ENCODE results near the gene IFNB1.

IFNB1 gene

DNA sequence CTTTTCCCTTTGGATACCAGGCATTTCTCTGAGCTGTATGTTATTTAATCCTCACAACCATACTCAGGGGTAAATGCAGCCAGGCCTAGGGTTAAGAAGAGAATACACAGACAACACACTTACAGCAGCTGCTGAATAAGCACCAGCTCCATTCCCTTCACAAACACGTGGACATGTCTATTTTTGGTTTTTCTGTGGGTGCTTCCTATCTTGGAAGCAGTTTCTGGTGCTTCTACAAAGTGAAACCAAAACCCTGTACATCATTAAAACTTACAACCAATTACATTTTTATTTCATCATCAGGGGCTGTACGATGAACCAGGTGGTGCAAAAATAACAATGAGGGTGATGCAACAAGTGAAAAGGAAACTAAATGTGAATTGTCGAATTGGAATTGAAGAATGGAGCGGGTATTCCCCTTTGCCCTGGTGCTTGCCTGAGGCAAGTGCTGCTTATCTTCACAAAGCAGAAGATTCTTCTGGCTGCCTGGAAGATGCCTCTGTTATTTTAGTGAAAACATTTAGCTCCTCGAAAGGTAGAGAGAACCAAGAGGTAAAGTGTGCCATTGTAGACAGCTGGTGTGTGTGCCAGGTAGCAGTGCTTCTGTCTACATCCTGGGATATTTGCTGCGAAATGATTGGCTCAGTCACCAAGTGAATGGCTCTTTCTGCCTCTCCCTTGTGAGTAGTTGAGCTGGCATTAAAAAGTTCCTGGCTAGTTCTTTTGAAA is 18.6 kb upstream of the IFNB1 start:
- Histone ChIP-seq H3K27ac (peak overlapping the region; percentile 54 to 75), H3K36me3 (no peaks in the 10 kb centered on the region), H3K4me1 (peaks cover 0 to 19% (median 7%) of the 10 kb centered on the region in 4 donors), H3K4me3 (peak overlapping the region; percentile 38 to 40), H3K9me3 (no peaks in the 10 kb centered on the region), H3K27me3 (no peaks in the 10 kb centered on the region)
- TF ChIP-seq, protein P1, sequence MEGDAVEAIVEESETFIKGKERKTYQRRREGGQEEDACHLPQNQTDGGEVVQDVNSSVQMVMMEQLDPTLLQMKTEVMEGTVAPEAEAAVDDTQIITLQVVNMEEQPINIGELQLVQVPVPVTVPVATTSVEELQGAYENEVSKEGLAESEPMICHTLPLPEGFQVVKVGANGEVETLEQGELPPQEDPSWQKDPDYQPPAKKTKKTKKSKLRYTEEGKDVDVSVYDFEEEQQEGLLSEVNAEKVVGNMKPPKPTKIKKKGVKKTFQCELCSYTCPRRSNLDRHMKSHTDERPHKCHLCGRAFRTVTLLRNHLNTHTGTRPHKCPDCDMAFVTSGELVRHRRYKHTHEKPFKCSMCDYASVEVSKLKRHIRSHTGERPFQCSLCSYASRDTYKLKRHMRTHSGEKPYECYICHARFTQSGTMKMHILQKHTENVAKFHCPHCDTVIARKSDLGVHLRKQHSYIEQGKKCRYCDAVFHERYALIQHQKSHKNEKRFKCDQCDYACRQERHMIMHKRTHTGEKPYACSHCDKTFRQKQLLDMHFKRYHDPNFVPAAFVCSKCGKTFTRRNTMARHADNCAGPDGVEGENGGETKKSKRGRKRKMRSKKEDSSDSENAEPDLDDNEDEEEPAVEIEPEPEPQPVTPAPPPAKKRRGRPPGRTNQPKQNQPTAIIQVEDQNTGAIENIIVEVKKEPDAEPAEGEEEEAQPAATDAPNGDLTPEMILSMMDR (IDR thresholded peaks at IDR 0.05), result no peak
- intact Hi-C loops (cut with DNase I; ENCODE audit: low total_unique reads), result no loop called here
- DNase-seq, result no peak

DNA sequence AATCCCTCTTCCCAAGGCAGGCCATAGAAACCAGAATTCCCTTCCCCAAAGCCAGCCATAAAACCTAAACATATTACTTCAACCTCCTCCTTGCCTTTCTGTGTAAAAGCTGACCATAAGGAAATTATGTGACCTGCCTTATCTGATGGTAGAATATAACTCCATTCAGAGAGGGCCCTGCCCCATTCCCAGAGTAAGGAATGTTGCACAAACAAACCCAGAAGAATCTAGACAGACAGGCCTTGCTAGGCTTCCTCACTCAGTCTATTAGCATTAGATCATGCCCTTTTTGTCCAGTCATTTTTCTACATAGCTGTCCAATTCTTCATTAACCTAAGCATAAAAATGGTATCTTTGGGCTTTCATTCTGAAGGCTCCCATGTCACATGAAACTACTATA is 17.8 kb upstream of the IFNB1 start:
- TF ChIP-seq, protein P1 (IDR thresholded peaks at IDR 0.05), result no peak
- Histone ChIP-seq H3K27ac (peak overlapping the region; percentile 54 to 75), H3K4me1 (peaks cover 0 to 19% (median 7%) of the 10 kb centered on the region in 4 donors), H3K36me3 (no peaks in the 10 kb centered on the region), H3K9me3 (no peaks in the 10 kb centered on the region), H3K4me3 (no peak overlapping the region), H3K27me3 (no peaks in the 10 kb centered on the region)
- intact Hi-C loops (cut with DNase I; ENCODE audit: low total_unique reads), result no loop called here
- no peak for DNase-seq

DNA sequence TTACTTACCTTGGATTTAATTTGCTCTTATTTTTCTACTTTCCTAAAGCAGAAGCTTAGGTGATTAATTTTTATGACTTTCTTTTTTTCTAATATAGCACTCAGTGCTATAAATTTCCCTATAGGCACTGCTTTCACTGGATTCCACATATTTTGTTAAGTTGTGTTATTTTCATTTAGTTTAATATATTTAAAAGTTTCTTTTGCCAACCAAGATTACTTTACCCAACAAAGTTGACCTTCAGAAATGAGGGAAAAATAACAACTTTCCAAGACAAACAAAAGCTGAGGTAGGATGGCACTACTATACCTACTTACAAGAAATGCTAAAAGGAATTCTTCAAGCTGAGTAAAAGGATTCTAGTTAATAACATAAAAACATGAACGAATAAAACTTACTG is 8.8 kb upstream of the IFNB1 start:
- intact Hi-C loops (cut with DNase I; ENCODE audit: low total_unique reads), result no loop called here
- TF ChIP-seq, protein P1 (IDR thresholded peaks at IDR 0.05), result no peak
- Histone ChIP-seq H3K9me3 (peaks cover 0 to 7% (median 6%) of the 10 kb centered on the region in 3 donors), H3K27ac (no peak overlapping the region), H3K27me3 (no peaks in the 10 kb centered on the region), H3K4me1 (peaks cover 0 to 13% (median 5%) of the 10 kb centered on the region in 4 donors), H3K36me3 (no peaks in the 10 kb centered on the region), H3K4me3 (no peak overlapping the region)
- no peak for DNase-seq

DNA sequence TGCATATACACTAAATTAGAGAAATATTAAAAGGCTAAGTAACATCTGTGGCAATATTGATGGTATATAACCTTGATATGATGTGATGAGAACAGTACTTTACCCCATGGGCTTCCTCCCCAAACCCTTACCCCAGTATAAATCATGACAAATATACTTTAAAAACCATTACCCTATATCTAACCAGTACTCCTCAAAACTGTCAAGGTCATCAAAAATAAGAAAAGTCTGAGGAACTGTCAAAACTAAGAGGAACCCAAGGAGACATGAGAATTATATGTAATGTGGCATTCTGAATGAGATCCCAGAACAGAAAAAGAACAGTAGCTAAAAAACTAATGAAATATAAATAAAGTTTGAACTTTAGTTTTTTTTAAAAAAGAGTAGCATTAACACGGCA is 7.3 kb upstream of the IFNB1 start:
- Histone ChIP-seq H3K9me3 (peaks cover 0 to 7% (median 6%) of the 10 kb centered on the region in 3 donors), H3K36me3 (no peaks in the 10 kb centered on the region), H3K27ac (no peak overlapping the region), H3K4me1 (peaks cover 0 to 16% (median 6%) of the 10 kb centered on the region in 4 donors), H3K27me3 (no peaks in the 10 kb centered on the region), H3K4me3 (no peak overlapping the region)
- TF ChIP-seq, protein P1 (IDR thresholded peaks at IDR 0.05), result no peak
- no peak for DNase-seq
- intact Hi-C loops (cut with DNase I; ENCODE audit: low total_unique reads), result no loop called here

DNA sequence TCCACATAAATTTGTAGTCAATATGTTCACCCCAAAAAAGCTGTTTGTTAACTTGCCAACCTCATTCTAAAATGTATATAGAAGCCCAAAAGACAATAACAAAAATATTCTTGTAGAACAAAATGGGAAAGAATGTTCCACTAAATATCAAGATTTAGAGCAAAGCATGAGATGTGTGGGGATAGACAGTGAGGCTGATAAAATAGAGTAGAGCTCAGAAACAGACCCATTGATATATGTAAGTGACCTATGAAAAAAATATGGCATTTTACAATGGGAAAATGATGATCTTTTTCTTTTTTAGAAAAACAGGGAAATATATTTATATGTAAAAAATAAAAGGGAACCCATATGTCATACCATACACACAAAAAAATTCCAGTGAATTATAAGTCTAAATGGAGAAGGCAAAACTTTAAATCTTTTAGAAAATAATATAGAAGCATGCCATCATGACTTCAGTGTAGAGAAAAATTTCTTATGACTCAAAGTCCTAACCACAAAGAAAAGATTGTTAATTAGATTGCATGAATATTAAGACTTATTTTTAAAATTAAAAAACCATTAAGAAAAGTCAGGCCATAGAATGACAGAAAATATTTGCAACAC is 6.6 kb upstream of the IFNB1 start:
- peaks cover 0 to 7% (median 6%) of the 10 kb centered on the region in 3 donors for H3K9me3 ChIP-seq
- no peaks in the 10 kb centered on the region for H3K27me3 ChIP-seq
- H3K4me1 ChIP-seq, result peaks cover 0 to 16% (median 6%) of the 10 kb centered on the region in 4 donors
- H3K4me3 ChIP-seq, result no peak overlapping the region
- no peak overlapping the region for H3K27ac ChIP-seq
- intact Hi-C loops (cut with DNase I; ENCODE audit: low total_unique reads), result no loop called here
- H3K36me3 ChIP-seq, result no peaks in the 10 kb centered on the region
- no peak for DNase-seq
- TF ChIP-seq, protein P1 (IDR thresholded peaks at IDR 0.05), result no peak

Measured in tibial artery (tissue), 4 donors.